ENCODE data around the gene USP14. TPM values are rescaled to one million over a fixed set of nuclear protein-coding genes. Genes with fewer than 3 reads are reported as not detected.
"Not testable (repeated sequence)": the region's sequence is repeated elsewhere in the genome, so short reads cannot be mapped to it uniquely, and the experiment has no call there.

Gene USP14
- total and polyA plus RNA-seq, 2 donors (not counting 3 experiments of a cell fraction or from before 2014, with no cell fraction given) = 13.2 to 98.4 TPM

DNA sequence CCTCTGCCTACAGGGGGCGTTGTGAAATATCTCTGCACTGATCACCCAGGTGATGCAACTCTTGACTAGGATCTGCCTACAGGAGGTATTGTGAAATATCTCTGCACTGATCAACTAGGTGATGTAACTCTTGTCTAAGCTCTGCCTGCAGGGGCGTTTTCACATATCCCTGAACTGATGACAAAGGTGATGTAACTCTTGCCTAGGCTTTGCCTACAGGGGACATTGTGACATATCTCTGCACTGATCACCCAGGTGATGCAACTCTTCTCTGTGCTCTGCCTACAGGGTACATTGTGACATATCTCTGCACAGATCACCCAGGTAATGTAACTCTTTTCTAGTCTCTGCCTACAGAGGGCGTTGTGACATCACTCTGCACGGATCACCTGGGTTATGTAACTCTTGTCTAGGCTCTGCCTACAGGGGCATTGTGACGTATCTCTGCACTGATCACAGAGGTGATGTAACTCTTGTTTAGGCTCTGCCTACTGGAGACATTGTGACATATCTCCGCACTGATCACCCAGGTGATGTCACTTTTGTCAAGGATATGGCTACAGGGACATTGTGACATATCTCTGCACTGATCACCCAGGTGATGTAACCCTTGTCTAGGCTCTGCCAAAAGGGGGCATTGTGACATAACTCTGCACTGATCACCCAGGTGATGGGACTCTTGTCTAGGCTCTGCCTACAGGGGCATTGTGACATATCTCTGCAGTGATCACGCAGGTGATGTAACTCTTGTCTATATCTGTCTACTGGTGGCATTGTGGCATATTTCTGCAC is 49.0 kb upstream of the USP14 start:
- dilution Hi-C loops (cut with MboI; ENCODE audit: extremely low pct_ligation_motif_present, low sequenced_read_pairs); H3K9ac ChIP-seq (replicated peaks; ENCODE audit: extremely low read depth, insufficient read depth, low read length); BruUV-seq (replicated peaks); H3K4me2 ChIP-seq (ENCODE audit: insufficient read depth, low read length); H4K20me1 ChIP-seq (replicated peaks; ENCODE audit: control insufficient read depth, extremely low read depth, insufficient read depth, low read length); intact Hi-C loops (cut with micrococcal nuclease); H3K27ac ChIP-seq (ENCODE audit: insufficient read depth, low read depth, low read length); H3K4me1 ChIP-seq (ENCODE audit: control insufficient read depth, extremely low read depth, insufficient read depth, low read length); H3K4me3 ChIP-seq (replicated peaks in 1 of 3; ENCODE audit: insufficient read depth in 1 of 3, low read depth in 1 of 3, low read length in 3 of 3); FAIRE-seq; H3K27me3 ChIP-seq (ENCODE audit: control insufficient read depth in 2 of 2, insufficient read depth in 2 of 2, low read length in 2 of 2); H3K36me3 ChIP-seq (ENCODE audit: control insufficient read depth in 2 of 2, extremely low read depth in 1 of 2, insufficient read depth in 2 of 2, low read length in 2 of 2); H2AFZ ChIP-seq (ENCODE audit: low read depth, low read length); H3K9me1 ChIP-seq (replicated peaks; ENCODE audit: control insufficient read depth, extremely low read depth, insufficient read depth, low read length); POLR2A ChIA-PET; H3K9me3 ChIP-seq (replicated peaks; ENCODE audit: control insufficient read depth, insufficient read depth, low read length); H3K79me2 ChIP-seq (ENCODE audit: control insufficient read depth, insufficient read depth, low read length); CTCF ChIA-PET: not testable (repeated sequence)
- peak; percentile 22 for DNase-seq (ENCODE audit: low read depth, low spot score)

DNA sequence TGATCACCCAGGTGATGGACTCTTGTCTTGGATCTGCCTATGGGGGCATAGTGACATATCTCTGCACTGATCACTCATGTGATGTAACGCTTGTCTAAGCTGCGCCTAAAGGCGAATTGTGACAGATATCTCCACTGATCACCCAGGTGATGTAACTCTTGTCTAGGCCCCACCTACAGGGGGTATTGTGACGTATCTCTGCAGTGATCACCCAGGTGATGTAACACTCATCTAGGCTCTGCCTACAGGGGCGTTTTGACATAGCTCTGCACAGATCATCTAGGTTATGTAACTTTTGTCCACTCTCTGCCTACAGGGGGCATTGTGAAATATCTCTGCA is 48.5 kb upstream of the USP14 start:
- BruUV-seq (replicated peaks); dilution Hi-C loops (cut with MboI; ENCODE audit: extremely low pct_ligation_motif_present, low sequenced_read_pairs); H3K79me2 ChIP-seq (ENCODE audit: control insufficient read depth, insufficient read depth, low read length); H3K9me3 ChIP-seq (replicated peaks; ENCODE audit: control insufficient read depth, insufficient read depth, low read length); H3K36me3 ChIP-seq (ENCODE audit: control insufficient read depth in 2 of 2, extremely low read depth in 1 of 2, insufficient read depth in 2 of 2, low read length in 2 of 2); H3K4me2 ChIP-seq (ENCODE audit: insufficient read depth, low read length); H3K4me3 ChIP-seq (replicated peaks in 1 of 3; ENCODE audit: insufficient read depth in 1 of 3, low read depth in 1 of 3, low read length in 3 of 3); H3K27ac ChIP-seq (ENCODE audit: insufficient read depth, low read depth, low read length); H3K9ac ChIP-seq (replicated peaks; ENCODE audit: extremely low read depth, insufficient read depth, low read length); H2AFZ ChIP-seq (ENCODE audit: low read depth, low read length); FAIRE-seq; intact Hi-C loops (cut with micrococcal nuclease); H3K4me1 ChIP-seq (ENCODE audit: control insufficient read depth, extremely low read depth, insufficient read depth, low read length); POLR2A ChIA-PET; H3K27me3 ChIP-seq (ENCODE audit: control insufficient read depth in 2 of 2, insufficient read depth in 2 of 2, low read length in 2 of 2); H4K20me1 ChIP-seq (replicated peaks; ENCODE audit: control insufficient read depth, extremely low read depth, insufficient read depth, low read length); H3K9me1 ChIP-seq (replicated peaks; ENCODE audit: control insufficient read depth, extremely low read depth, insufficient read depth, low read length); CTCF ChIA-PET: not testable (repeated sequence)
- peak; percentile 8 for DNase-seq (ENCODE audit: low read depth, low spot score)

DNA sequence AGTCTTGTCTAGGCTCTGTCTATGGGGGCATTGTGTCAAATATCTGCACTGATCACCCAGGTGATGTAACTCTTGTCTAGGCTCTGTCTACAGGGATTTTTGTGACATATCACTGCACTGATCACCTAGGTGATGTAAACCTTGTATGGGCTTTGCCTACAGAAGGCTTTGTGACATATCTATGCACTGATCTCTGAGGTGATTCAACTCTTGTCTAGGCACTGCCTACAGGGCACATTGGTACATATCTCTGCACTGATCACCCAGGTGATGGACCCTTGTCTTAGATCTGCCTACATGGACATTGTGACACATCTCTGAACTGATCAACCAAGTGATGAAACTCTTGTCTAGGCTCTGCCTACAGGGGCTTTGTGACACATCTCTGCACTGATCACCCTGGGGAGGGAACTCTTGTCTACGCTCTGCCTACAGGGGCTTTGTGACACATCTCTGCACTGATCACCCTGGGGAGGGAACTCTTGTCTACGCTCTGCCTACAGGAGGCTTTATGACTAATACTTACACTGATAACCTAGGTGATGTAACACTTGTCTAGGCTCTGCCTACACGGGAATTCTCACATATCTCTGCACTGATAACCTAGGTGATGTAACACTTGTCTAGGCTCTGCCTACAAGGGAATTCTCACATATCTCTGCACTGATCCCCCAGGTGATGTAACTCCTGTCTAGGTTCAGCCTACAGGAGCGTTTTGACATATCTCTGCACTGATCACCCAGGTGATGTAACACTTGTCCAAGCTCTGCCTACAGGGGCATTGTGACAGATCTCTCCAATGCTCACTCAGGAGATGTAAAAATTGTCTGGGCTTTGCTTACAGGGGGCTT is 47.8 kb upstream of the USP14 start:
- H3K79me2 ChIP-seq (ENCODE audit: control insufficient read depth, insufficient read depth, low read length); CTCF ChIA-PET; POLR2A ChIA-PET; H3K36me3 ChIP-seq (ENCODE audit: control insufficient read depth in 2 of 2, extremely low read depth in 1 of 2, insufficient read depth in 2 of 2, low read length in 2 of 2); H2AFZ ChIP-seq (ENCODE audit: low read depth, low read length); H3K27ac ChIP-seq (ENCODE audit: insufficient read depth, low read depth, low read length); intact Hi-C loops (cut with micrococcal nuclease); dilution Hi-C loops (cut with MboI; ENCODE audit: extremely low pct_ligation_motif_present, low sequenced_read_pairs); FAIRE-seq; H3K9ac ChIP-seq (replicated peaks; ENCODE audit: extremely low read depth, insufficient read depth, low read length); H3K9me3 ChIP-seq (replicated peaks; ENCODE audit: control insufficient read depth, insufficient read depth, low read length); H3K4me3 ChIP-seq (replicated peaks in 1 of 3; ENCODE audit: insufficient read depth in 1 of 3, low read depth in 1 of 3, low read length in 3 of 3); H3K4me1 ChIP-seq (ENCODE audit: control insufficient read depth, extremely low read depth, insufficient read depth, low read length); H4K20me1 ChIP-seq (replicated peaks; ENCODE audit: control insufficient read depth, extremely low read depth, insufficient read depth, low read length); H3K27me3 ChIP-seq (ENCODE audit: control insufficient read depth in 2 of 2, insufficient read depth in 2 of 2, low read length in 2 of 2); H3K4me2 ChIP-seq (ENCODE audit: insufficient read depth, low read length); BruUV-seq (replicated peaks); H3K9me1 ChIP-seq (replicated peaks; ENCODE audit: control insufficient read depth, extremely low read depth, insufficient read depth, low read length): not testable (repeated sequence)
- DNase-seq (ENCODE audit: low read depth, low spot score) = peak; percentile 6
